GM21825 (cell line): ENCODE measurements around the gene AGT.
"Not testable (repeated sequence)": the region's sequence is repeated elsewhere in the genome, so short reads cannot be mapped to it uniquely, and the experiment has no call there.

ENCODE experiments used
- ATAC-seq: cut with Tn5 transposase; IDR thresholded peaks from one replicate; pipeline ENCODE4 v1.9.1; 2021; ENCODE audit warnings: mild to moderate bottlenecking, moderate library complexity; ENCODE audit not compliant: unreplicated experiment

The AGT gene

GRCh38 chr1:230694464-230694863, 19.5 kb downstream of the AGT start:
- no peak for ATAC-seq

- no peak for ATAC-seq
These were observed 20.1 kb downstream of the AGT start for GRCh38 chr1:230693777-230694176.

GRCh38 chr1:230693221-230693620, 20.7 kb downstream of the AGT start:
- no peak for ATAC-seq

- no peak for ATAC-seq
These were observed 22.3 kb downstream of the AGT start for GRCh38 chr1:230691615-230692014.

- ATAC-seq: no peak
These were observed 23.8 kb downstream of the AGT start for GRCh38 chr1:230690101-230690500.

- no peak for ATAC-seq
These were observed 27.2 kb downstream of the AGT start for GRCh38 chr1:230686747-230687146.

- no peak for ATAC-seq
These were observed 28.9 kb downstream of the AGT start for GRCh38 chr1:230684998-230685397.

GRCh38 chr1:230684146-230684545, 29.8 kb downstream of the AGT start:
- ATAC-seq: no peak

GRCh38 chr1:230682882-230683610, 30.9 kb downstream of the AGT start:
- no peak for ATAC-seq

GRCh38 chr1:230682274-230682673, 31.6 kb downstream of the AGT start:
- no peak for ATAC-seq

- ATAC-seq: no peak
These were observed 32.3 kb downstream of the AGT start for GRCh38 chr1:230681599-230681998.

- no peak for ATAC-seq
These were observed 33.5 kb downstream of the AGT start for GRCh38 chr1:230680300-230681025.

GRCh38 chr1:230679825-230680224, 34.1 kb downstream of the AGT start:
- no peak for ATAC-seq

- ATAC-seq: no peak
These were observed 34.7 kb downstream of the AGT start for GRCh38 chr1:230679192-230679591.

- no peak for ATAC-seq
These were observed 36.7 kb downstream of the AGT start for GRCh38 chr1:230677200-230677599.

GRCh38 chr1:230674581-230674980, 39.3 kb downstream of the AGT start:
- no peak for ATAC-seq

GRCh38 chr1:230669543-230669942, 44.4 kb downstream of the AGT start:
- ATAC-seq: no peak

GRCh38 chr1:230668227-230668626, 45.7 kb downstream of the AGT start:
- no peak for ATAC-seq

GRCh38 chr1:230661976-230662375, 51.9 kb downstream of the AGT start:
- no peak for ATAC-seq

GRCh38 chr1:230658691-230659090, 55.2 kb downstream of the AGT start:
- ATAC-seq: no peak

- not testable (repeated sequence) for ATAC-seq
These were observed 55.8 kb downstream of the AGT start for GRCh38 chr1:230658103-230658502.

- ATAC-seq: not testable (repeated sequence)
These were observed 57.2 kb downstream of the AGT start for GRCh38 chr1:230656719-230657118.
